Panc1 (cell line): ENCODE measurements around the gene KLHL4. TPM values are rescaled to one million over a fixed set of nuclear protein-coding genes. Genes with fewer than 3 reads are reported as not detected.
"Not testable (repeated sequence)": the region's sequence is repeated elsewhere in the genome, so short reads cannot be mapped to it uniquely, and the experiment has no call there.

Source experiments
- ATAC-seq: fragments of 200-7000 bp; cut with Tn5 transposase; 2 replicates; pipeline ENCODE4 v1.9.1; 2020; ENCODE audit warnings: mild to moderate bottlenecking, moderate library complexity
- BruUV-seq: library from RNA; stranded (reverse); fragments of 400-500 nt; replicated peaks from 2 replicates; lab custom pipeline; 2021; lab: Mats Ljungman, UMichigan
- CTCF ChIA-PET: fragments of 300-600 bp; sonication (Branson Sonifier 250); formaldehyde crosslinking; loops from one replicate; lab custom pipeline; 2022; ENCODE audit warnings: antibody characterized with exemption; lab: Charles Lee
- POLR2A ChIA-PET: fragments of 300-600 bp; sonication (Branson Sonifier 250); formaldehyde crosslinking; loops from one replicate; lab custom pipeline; 2022; ENCODE audit warnings: antibody characterized with exemption; lab: Charles Lee
- DNase-seq: peaks from one replicate; pipeline ENCODE4 v3.0.0-alpha.2; 2010; ENCODE audit warnings: low read depth, low spot score
- H3K27ac ChIP-seq: 2 replicates; pipeline ENCODE4 v1.5.1; 2011; ENCODE audit warnings: mild to moderate bottlenecking, low read length, inconsistent platforms
- H3K27me3 ChIP-seq: fragments of 200-500 bp; sonication (Bioruptor generic); 2 replicates; pipeline ENCODE4 v1.6.0; 2014; ENCODE audit warnings: low read length, inconsistent platforms; ENCODE audit not compliant: control insufficient read depth, insufficient read depth
- H3K36me3 ChIP-seq: fragments of 200-500 bp; sonication (Bioruptor generic); 2 replicates; pipeline ENCODE4 v1.5.1; 2014; ENCODE audit warnings: inconsistent platforms, mild to moderate bottlenecking, low read length, moderate library complexity; ENCODE audit not compliant: control insufficient read depth, insufficient read depth
- H3K4me1 ChIP-seq: 2 replicates; pipeline ENCODE4 v1.5.1; 2011; ENCODE audit warnings: inconsistent platforms, mild to moderate bottlenecking, low read length, moderate library complexity; ENCODE audit not compliant: control insufficient read depth, insufficient read depth
- H3K4me3 ChIP-seq, 2 experiments: 2 replicates each; pipeline ENCODE4 v1.5.1; 2011 to 2012; ENCODE audit warnings: low read depth in 2 of 2, low read length in 2 of 2, mild to moderate bottlenecking in 2 of 2, inconsistent platforms in 1 of 2, moderate library complexity in 1 of 2
- H3K9me3 ChIP-seq: fragments of 200-500 bp; sonication (Bioruptor generic); 2 replicates; pipeline ENCODE4 v1.5.1; 2014; ENCODE audit warnings: low read depth, mild to moderate bottlenecking, inconsistent platforms, low read length, moderate library complexity; ENCODE audit not compliant: control insufficient read depth, insufficient read depth
- POLR2AphosphoS5 ChIP-seq: IDR thresholded peaks from 2 replicates; pipeline ENCODE4 v1.6.1; 2012; ENCODE audit warnings: mild to moderate bottlenecking, low read depth, low read length, moderate library complexity
- REST ChIP-seq, 2 experiments: IDR thresholded peaks; 2 replicates each; pipeline ENCODE4 v1.6.1; 2011 to 2012; ENCODE audit warnings: low read depth in 2 of 2, control low read depth in 1 of 2, low read length in 1 of 2, mild to moderate bottlenecking in 1 of 2, moderate library complexity in 1 of 2; ENCODE audit not compliant: insufficient read depth in 1 of 2
- SIN3A ChIP-seq: IDR thresholded peaks from 2 replicates; pipeline ENCODE4 v1.6.1; 2012; ENCODE audit warnings: low read depth, mild to moderate bottlenecking, low read length, moderate library complexity, borderline replicate concordance; ENCODE audit not compliant: insufficient read depth
- TCF7L2 ChIP-seq: IDR thresholded peaks from 2 replicates; pipeline ENCODE4 v1.6.1; 2011; ENCODE audit warnings: mild to moderate bottlenecking, low read depth, low read length, inconsistent platforms
- in situ Hi-C: cut with HindIII; loops from 2 replicates; pipeline ENCODE4 v1.10.0; 2016; ENCODE audit warnings: low sequenced_read_pairs, low pct_unique_long_range_greater_than_20kb
- intact Hi-C: fragments of 100-400 bp; cut with micrococcal nuclease; formaldehyde crosslinking; loops from one replicate; pipeline ENCODE4 v1.10.0; 2022; ENCODE audit not compliant: unreplicated experiment
- total RNA-seq: library from RNA; stranded (reverse); gene quantifications from one replicate; pipeline ENCODE4 v1.2.1, GENCODE V29; 2021; ENCODE audit not compliant: unreplicated experiment
- TF ChIP-seq, protein P1 (sequence below): fragments of 450-650 bp; IDR thresholded peaks from 2 replicates; pipeline ENCODE4 v1.5.1; 2017; ENCODE audit warnings: mild to moderate bottlenecking

Gene KLHL4
- total RNA-seq, 1 experiment from 2014 or later = 27.6 TPM

DNA sequence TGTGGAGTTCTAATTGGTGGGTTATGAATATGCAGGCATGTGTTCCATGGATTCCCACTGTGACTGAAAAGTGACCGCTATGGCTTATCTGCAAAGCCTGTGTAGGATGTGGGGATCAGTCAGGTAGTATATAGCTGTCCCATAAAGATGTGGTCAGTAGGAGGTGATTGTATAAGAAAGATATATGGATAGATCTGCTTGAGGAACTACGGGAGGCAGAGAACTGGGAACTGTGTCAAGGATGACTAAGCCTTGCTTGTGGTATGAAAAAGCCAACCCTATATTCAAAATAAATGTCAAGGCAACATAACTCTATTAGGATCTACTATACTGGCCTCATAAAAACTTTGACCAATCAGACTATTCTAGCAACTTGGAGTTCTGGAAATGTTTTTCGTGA is 185.2 kb downstream of the KLHL4 start:
- H3K4me3 ChIP-seq = no peak overlapping the region
- DNase-seq = no peak
- TF ChIP-seq, protein P1, sequence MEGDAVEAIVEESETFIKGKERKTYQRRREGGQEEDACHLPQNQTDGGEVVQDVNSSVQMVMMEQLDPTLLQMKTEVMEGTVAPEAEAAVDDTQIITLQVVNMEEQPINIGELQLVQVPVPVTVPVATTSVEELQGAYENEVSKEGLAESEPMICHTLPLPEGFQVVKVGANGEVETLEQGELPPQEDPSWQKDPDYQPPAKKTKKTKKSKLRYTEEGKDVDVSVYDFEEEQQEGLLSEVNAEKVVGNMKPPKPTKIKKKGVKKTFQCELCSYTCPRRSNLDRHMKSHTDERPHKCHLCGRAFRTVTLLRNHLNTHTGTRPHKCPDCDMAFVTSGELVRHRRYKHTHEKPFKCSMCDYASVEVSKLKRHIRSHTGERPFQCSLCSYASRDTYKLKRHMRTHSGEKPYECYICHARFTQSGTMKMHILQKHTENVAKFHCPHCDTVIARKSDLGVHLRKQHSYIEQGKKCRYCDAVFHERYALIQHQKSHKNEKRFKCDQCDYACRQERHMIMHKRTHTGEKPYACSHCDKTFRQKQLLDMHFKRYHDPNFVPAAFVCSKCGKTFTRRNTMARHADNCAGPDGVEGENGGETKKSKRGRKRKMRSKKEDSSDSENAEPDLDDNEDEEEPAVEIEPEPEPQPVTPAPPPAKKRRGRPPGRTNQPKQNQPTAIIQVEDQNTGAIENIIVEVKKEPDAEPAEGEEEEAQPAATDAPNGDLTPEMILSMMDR = no peak
- CTCF ChIA-PET = no interaction called here
- ATAC-seq = no peak
- no peaks in the 10 kb centered on the region for H3K4me1 ChIP-seq
- intact Hi-C loops (no loop called here), in situ Hi-C loops (no loop called here)
- H3K36me3 ChIP-seq = no peaks in the 10 kb centered on the region
- no TSS peak for BruUV-seq
- POLR2A ChIA-PET = no interaction called here
- no peak overlapping the region for H3K27ac ChIP-seq
- H3K9me3 ChIP-seq = no peaks in the 10 kb centered on the region
- no peaks in the 10 kb centered on the region for H3K27me3 ChIP-seq

DNA sequence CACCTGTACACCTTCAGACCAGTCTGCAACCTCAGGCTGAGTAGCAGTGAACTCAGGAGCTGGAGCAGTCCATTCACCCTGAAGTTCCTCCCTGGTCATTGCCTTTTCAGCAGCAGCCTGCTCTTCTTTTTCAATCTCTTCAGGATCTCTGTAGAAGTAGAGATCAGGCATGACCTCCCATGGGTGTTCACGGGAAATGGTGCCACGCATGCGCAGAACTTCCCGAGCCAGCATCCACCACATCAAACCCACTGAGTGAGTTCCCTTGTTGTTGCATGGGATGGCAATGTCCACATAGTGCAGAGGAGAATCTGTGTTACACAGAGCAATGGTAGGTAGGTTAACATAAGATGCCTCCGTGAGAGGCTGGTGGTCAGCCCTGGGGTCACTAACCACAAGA is 185.9 kb downstream of the KLHL4 start:
- in situ Hi-C loops = not testable (repeated sequence)

DNA sequence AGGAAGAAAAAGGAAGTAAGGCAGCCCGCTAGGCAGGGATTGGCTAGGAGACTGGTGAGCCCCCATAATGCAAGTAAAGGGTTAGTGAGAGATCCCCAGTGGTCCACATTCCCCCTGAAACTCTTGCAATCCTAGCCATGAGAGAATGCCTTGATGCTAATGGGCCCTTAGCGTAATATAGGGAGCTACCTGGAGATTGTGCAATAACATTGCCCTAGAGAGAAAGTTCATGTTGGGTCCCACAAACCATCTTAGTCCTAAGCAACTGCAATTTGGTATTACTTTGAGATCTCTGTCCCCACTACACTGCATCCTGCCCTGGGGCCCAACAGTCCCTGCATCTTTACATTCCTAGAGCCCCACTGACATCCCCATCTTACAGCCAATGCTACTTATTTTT is 188.5 kb downstream of the KLHL4 start:
- TF ChIP-seq, protein P1 = no peak
- intact Hi-C loops (no loop called here), in situ Hi-C loops (no loop called here)
- CTCF ChIA-PET = no interaction called here
- Histone ChIP-seq H3K36me3 (no peaks in the 10 kb centered on the region), H3K4me1 (no peaks in the 10 kb centered on the region), H3K27me3 (no peaks in the 10 kb centered on the region), H3K27ac (no peak overlapping the region), H3K9me3 (no peaks in the 10 kb centered on the region), H3K4me3 (no peak overlapping the region)
- DNase-seq (no peak), ATAC-seq (no peak)
- POLR2A ChIA-PET = no interaction called here
- BruUV-seq = no TSS peak

More for the DNA sequence above, 185.9 kb downstream of the KLHL4 start:
- POLR2A ChIA-PET, intact Hi-C loops, H3K4me1 ChIP-seq, ATAC-seq, H3K27ac ChIP-seq, DNase-seq, H3K4me3 ChIP-seq, BruUV-seq, CTCF ChIA-PET, H3K27me3 ChIP-seq, H3K36me3 ChIP-seq, H3K9me3 ChIP-seq: not testable (repeated sequence)

GRCh38 chrX:87710580-87710979 is 193.0 kb downstream of the KLHL4 start:
- ChIA-PET POLR2A (no interaction called here), CTCF (no interaction called here)
- BruUV-seq = no TSS peak
- Histone ChIP-seq H3K4me3 (no peak overlapping the region), H3K27ac (no peak overlapping the region), H3K9me3 (no peaks in the 10 kb centered on the region), H3K36me3 (no peaks in the 10 kb centered on the region), H3K27me3 (no peaks in the 10 kb centered on the region), H3K4me1 (no peaks in the 10 kb centered on the region)
- TF ChIP-seq, protein P1 = no peak
- TF ChIP-seq TCF7L2 (no peak), REST (IDR thresholded peaks at IDR 0.05; ENCODE audit: insufficient read depth in 1 of 2, low read depth in 2 of 2, low read length in 1 of 2) (no peak), POLR2AphosphoS5 (no peak), SIN3A (no peak)
- DNase-seq (no peak), ATAC-seq (no peak)
- in situ Hi-C loops (no loop called here), intact Hi-C loops (no loop called here)
